Activated CD8-positive, alpha-beta memory T cell treated with anti-CD3 and anti-CD28 coated beads, Interleukin-2, amount 50 U/mL, for 48 hours (primary cell): ENCODE measurements around the gene LMF1.
"Not testable (repeated sequence)": the region's sequence is repeated elsewhere in the genome, so short reads cannot be mapped to it uniquely, and the experiment has no call there.

Experiments
- DNase-seq: peaks from one replicate; pipeline ENCODE4 v3.0.0-alpha.2; 2020

Gene LMF1

DNA sequence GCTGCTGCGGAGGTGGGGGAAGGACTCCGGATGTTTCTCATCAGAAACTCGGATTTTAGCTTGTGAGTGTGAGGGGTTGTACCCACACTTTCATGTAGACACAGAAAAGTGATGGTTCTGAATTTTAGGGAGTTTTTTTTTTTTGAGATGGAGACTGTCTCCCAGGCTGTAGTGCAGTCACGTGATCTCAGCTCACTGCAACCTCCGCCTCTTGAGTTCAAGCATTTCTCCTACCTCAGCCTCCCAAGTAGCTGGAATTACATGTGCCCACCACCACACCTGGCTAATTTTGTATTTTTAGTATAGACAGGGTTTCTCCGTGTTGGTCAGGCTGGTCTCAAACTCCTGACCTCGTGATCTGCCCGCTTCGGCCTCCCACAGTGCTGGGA, 147.9 kb downstream of the LMF1 start:
- no peak for DNase-seq

DNA sequence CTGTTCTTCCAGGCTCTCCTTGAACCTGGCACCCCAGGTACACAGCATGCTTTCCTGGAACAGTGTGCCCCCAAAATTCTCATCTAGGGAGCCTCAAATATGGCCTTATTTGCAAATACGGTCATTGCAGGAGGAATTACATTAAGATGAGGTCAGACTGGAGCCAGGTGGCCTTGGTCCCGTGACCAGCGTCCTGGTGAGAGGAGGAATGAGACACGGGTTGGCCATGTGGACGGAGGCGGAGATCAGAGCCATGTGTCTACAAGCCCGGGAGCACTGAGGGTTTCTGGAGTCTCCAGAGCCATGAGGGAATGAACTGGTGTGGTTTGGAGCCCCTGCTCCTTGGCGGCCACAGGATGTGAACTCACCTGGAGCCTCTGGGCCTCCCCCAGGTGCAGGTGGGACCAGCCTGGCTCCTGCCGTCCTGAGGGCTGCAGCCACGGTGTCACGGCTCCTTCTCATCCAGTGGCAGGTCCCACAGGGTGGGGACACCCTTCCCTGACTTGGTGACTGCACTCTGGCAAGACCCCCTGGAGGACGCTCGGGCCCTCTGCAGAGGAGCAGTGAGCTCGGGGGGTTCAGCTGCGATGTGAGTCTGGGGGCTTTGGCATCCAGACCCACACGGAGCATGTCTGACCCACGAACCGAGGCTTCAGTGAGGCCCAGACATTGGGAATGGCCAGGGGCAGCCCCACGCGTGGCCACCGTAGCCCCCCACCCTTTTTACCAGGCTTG, 148.4 kb downstream of the LMF1 start:
- DNase-seq, result no peak

DNA sequence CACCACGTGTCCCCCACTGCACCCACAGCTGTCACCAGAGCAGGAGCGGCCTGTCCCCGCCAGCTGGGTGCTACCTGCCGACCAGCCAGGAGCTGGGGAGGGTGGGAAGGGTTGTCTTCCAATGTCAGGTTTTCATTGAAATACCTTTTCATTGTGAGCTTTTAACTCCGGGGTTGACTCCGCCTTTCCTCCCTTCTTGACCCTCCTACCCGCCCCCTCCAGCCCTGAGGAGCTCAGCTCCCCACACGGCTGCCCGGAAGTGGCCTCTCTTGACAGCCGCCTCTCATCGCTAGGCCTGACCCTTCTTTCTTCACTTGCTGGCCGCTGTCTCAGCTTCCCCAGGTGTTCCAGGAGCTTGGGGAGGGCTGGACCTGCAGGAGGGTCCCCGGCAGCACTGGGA, 149.0 kb downstream of the LMF1 start:
- no peak for DNase-seq

DNA sequence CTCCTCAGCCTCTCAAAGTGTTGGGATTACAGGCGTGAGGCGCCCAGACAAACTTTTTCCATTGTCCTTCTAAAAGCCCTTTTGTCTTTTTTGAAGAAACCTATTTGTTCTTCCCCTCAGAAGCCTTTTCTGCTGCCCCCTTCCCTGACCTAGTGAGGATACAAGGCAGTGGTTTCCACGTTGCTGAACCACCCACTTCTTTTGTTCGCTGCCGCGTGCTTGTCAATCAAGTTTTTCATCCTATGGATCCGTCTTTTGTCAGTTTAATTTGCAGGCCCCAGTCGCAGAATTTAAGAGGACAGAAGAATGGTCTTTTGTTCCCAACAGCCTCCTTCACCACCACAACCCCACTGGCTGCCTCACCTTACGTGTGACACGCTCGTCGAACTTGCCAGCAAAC, 150.0 kb downstream of the LMF1 start:
- no peak for DNase-seq

DNA sequence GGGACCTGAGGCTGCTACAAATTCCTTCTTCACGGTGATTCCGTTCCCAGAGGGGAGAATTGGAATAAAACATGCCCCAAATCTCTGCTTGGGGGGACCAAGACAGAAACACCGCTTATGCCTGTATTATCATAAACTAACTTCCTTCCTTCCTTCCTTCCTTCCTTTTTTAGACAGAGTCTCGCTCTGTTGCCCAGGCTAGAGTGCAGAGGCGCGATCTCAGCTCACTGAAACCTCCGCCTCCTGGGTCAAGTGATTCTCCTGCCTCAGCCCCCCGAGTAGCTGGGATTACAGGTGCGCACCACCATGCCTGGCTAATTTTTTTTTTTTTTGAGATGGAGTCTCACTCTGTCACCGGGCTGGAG, 150.8 kb downstream of the LMF1 start:
- DNase-seq, result not testable (repeated sequence)

DNA sequence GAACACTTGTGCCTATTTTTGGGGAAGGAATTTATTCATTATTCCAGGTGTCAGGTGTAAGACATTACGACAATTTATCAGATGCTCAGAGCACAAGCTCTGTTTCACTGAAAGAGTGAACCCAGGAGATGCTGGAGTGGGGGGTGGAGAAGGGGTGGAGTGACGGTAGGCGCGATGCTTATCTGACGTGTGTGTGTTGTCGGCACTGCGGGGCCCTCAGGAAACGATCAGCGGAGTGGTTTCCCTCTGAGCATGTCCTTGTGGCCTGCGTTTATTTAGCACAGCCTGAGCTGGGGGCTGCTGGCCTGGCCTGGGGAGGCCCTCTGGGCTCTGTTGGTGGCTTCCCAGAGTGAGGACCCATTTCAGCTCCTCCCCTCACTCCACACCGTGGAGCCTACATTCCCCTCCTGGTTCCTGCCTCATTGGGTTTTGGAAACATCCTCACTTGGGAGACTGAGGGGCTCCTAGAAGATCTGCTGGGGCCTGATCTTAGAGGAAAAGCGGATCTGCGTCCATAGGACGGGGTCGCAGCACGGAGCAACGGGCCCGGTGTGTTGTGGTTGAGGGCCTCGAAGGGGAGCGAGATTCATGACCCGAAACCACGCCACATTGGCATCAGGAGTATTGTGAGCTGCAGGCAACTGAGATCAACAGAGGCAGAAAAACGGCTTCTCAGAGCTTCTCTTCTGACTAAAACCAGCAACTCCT, 151.3 kb downstream of the LMF1 start:
- DNase-seq, result no peak

DNA sequence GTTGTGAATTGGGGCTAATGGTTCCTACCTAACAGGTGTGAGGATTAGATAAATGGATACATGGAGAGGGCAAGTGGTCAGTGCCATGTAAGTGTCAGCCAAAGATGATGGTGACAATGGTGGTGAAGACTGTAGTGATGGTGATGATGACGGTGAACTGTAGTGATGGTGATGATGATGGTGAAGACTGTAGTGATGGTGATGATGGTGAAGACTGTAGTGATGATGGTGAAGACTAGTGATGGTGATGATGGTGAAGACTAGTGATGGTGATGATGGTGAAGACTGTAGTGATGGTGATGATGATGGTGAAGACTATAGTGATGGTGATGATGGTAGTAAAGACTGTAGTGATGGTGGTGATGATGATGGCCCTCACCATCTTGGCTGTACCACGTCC, 152.2 kb downstream of the LMF1 start:
- DNase-seq, result no peak

DNA sequence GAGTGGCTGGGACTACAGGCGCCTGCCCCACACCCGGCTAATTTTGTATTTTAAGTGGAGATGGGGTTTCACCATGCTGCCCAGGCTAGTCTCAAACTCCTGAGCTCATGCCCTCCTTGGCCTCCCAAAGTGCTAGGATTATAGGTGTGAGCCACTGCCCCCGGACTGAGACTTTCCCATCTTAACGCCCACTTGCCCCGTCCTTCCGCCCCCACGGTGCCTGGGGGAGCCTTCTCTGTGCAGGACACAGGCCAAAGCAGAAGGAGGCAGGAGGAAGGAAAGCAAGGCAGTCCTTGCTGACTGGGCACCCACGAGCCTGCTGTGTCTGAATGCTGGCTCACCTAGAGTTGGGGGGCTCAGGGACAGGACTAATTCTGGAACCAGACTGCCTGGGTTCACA, 152.7 kb downstream of the LMF1 start:
- DNase-seq, result no peak

DNA sequence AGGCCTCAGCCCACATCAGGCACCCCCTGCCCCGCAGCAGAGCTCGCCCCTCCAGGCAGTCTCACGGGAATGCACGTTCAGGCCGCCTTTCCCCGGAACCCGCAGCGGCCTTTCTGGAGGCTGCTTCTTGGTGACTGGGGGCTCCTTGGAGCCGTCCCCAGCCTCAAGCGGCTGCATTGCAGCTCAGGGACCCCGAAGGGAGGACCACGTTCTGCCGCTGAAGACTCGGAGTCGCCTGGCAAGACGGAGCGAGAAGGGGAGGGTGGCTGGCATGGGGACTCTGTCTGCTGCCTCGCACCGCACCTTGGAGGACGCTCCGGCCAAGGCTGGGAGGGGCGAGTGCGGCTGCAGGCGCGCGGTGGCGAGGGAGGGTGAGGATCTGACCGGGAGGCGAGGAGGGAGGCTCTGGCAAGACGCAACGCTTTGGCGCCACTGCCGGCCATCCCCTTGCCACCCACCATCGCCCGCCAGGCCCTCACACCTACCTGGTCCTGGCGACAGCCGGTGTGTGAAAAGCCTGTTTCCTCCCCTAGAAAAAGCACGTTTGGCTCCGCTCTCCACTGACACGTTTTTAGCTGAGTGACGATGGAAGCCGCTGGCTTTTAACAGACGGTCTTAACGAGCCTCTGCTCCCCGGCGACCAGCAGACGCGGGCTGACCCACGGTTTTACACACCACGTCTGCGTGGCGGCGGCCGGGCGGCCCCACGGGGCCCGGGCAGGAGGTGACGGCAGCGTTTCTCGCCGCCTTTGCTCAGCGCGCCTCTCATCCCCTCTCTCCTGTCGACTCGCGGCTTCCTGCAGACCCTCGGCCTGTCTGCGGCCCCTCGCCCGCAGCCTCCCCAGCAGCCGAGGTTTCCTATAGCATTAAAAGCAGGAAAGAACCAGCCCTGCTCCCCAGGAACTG, 153.5 kb downstream of the LMF1 start:
- DNase-seq, result no peak

DNA sequence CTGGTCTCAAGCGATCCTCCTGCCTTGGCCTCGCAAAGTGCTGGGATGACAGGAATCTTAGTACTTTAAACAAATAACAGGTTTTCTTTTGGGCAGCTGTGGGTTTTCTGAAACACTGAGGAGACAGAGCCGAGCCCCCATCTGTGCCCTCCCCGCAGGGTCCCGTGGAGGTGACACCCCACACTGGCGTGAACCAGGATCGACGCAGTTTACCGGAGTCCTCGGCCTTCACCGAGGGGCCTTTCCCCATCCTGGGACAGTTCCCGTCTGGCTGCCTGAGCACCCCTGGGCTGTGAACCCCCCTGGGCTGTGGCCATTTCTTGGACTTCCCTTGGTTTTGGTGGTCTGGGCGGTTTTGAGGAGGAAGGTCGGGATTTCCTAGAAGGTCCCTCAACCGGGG, 154.9 kb downstream of the LMF1 start:
- DNase-seq, result no peak

DNA sequence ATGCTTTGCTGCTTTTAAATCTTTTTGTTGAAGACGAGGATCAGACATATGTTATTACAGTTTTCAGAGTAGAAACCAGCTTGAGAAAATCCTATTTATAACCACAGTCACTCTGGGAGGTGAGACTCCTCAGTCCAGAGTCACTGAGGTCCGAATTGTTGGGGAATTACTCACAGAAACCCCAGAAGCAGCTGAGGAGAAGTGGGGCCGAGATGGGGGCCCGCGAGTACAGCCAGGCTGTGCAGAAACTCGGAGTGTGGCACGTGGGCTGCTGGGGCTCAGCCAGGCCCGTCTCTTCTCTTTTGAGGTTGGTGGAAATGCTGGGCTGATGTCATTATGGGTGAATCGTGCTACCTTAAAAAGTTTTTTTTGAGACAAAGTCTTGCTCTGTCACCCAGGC, 155.8 kb downstream of the LMF1 start:
- no peak for DNase-seq

DNA sequence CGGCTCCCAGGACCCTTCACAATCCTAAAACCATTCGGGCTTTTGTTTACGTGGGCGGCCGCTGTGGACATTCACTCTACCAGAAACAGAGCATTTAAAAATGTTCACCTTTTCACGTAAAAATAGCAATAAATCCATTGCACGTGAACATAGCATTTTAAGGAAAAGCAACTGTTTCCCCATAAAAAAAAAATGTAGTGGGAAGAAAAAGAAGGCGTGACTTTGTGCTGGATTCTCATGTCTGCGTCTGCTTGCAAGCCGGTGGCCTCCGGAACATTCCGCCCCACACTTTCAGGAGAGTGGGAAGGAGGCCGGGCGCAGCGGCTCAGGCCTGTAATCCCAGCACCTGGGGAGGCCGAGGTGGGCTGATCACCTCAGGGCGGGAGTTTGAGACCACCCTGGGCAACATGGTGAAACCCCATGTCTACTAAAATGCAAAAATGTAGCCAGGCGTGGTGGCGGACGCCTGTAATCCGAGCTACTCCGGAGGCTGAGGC, 156.8 kb downstream of the LMF1 start:
- DNase-seq, result no peak

DNA sequence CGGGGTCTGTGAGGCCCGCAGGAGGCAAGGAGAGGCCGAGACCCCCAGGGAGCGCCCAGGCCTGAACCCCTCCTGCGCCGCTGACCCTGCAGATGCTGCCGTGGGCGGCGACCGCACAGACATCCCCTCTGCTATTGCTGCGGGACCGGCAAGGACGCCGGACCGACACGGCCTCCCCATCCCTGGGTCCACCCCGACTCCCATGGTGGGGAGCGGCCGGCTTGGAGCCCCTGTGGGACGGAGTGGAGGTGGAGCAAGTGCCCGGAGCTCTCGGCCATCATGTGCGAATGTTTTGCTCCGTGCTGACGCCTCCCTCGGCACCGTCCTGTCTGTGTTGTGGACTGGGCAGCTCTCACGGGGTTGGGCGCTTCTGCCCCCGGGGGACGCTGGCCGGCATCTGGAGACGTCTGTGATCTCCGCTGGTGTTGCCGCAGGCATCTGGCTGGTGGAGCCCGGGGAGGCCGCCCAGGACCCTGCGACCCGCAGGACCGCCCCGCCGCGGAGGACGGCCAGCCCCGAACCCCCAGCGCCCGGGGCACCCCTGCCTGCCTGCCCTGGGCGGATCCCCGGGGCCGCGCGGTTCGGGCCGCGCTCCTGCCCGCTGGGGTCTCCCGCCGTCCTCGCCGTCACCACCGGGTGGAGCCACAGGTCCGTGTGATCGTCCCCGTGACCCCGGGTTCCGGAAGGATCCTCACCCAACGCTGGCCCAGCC, 157.4 kb downstream of the LMF1 start:
- peak; percentile 85 for DNase-seq

DNA sequence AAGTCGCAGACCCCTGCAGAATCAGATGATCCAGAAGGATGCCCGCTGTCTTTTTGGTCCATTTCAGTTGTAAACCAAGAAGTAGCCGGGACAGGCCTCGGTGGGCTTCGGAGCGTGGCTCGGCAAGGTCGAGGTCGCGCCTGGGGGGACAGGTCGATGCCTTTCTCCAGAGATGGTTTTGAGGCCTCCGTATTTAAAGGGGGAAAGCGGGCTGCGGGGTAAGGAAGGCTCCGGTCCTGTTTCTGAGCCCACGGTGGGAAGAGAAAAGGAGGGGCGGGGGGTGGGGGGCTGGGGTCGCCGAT, 162.7 kb downstream of the LMF1 start:
- no peak for DNase-seq

DNA sequence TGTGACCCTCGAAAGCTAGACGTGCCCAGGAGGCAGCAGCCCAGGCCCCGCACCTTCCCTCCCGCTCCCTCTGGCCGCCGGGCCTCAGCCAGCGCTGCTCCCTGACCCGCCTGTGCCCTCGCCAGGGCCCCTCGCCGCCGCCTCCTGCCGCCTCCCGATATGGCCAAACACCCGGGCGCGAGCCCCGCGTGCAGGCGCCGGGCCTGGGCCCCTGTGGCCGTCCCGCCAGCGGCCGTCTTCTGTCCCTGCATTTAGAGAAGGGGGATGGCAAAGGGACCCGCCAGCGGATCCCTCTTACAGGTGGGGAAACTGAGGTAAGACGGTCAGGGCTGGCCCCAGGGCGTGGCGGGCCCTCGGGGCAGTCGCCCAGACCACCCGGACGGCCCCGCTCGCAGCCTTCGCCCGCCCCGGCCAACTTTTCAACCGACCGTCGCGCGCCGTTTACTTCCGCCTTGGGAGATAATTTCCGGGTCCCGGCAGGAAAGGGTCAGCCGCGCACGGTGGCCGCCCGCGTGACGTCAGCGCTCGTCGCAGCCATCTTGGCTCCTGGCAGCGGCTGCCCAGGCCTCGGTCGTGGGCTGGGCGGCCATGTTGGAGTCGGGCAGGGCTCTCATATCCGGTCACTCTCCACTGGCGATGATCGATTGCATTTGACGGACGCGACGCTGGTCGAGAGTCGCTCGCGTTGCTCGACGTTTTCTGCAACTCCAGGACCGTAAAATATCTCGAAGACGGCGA, 163.3 kb downstream of the LMF1 start:
- peak; percentile 91 for DNase-seq

DNA sequence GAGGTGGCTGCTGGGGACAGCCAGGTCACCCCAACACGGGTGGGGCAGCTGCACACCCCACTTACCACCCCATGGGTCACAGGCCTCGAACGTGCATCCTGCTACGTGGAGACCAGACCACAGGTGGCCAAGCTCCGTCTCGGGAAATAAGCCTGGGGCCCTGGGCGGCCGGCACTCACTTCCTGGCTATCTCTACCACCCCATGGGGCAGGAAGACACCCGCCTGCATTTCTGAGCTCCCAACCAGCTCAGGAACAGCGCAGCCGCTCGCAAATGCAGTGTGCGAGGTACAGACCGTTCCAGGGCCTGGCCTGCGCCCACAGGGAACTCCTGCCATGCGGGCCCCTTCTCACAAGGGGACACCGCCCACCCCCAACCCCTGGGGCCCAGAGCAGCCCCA, 165.3 kb downstream of the LMF1 start:
- no peak for DNase-seq

DNA sequence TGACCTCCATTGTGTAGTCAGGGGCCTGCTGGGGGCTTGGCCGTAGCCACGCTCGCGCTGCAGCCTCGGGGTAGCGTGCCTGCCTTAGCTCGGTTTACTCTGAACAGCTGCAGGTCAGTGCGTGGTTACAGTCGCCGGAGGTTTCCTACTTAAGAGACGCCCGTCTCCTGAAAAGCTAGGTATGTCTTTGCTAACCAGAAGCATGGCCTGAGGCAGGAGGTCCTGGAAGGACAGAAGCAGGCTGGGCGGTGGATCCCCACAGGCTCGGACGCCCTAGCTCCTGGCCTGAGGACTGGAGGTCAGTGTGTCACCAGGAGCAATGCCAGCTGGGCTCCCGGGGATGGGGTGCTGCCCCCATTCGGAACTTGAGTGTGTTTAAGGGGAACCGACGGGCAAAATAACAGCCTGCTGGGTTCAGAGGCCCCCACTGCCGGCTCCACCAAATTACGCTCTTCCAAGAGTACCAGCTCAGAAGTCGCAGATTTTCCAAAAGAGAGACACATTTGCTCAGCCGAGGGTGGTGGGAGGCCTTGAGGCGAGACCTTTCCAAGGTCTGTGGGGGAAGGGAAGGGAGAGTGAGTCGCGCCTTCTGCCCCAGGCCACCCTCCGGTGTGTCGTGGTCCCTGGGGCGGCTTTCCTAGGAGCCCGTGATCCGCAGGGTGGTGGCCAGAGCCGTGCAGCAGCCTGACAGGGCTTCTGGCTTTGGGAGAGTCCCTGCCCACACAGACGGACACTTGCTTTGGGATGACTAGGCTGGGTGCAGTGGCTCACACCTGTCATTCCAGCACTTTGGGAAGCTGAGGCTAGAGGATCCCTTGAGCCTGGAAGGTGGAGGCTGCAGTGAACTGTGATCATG, 166.4 kb downstream of the LMF1 start:
- no peak for DNase-seq

DNA sequence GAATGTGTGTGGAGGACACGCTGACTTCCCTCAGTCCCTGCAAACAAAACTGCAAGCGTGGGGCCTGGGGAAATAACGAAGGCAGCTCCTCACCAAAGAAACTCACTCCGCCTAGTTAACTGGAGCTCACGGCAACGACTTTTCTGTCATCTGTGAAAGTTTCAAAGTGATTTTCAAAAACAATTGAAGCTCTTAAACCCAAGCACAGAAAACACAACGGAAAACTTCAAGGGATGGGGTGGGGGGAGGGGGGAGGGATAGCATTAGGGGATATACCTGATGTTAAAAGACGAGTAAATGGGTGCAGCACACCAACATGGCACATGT, 167.1 kb downstream of the LMF1 start:
- no peak for DNase-seq
